Right hindlimb (tissue), 1 donor: ENCODE data around the gene MPDU1.
A peak's percentile ranks its signal among the peaks of the same experiment; 100 is the strongest.

ENCODE experiments used
- DNase-seq: peaks from one replicate; pipeline ENCODE4 v3.0.0-alpha.2; 2018

The MPDU1 gene

GRCh38 chr17:7583253-7584109 is at the start of gene MPDU1:
Gene MPDU1 (plus strand): TSS chr17:7583852. CDS start chr17:7583863, 11 bp downstream.
- peak; percentile 99 for DNase-seq

- DNase-seq, result no peak
These were observed 45.6 kb upstream of the MPDU1 start for GRCh38 chr17:7538050-7538449.

GRCh38 chr17:7538891-7539545 is 44.6 kb upstream of the MPDU1 start:
- no peak for DNase-seq

DNA sequence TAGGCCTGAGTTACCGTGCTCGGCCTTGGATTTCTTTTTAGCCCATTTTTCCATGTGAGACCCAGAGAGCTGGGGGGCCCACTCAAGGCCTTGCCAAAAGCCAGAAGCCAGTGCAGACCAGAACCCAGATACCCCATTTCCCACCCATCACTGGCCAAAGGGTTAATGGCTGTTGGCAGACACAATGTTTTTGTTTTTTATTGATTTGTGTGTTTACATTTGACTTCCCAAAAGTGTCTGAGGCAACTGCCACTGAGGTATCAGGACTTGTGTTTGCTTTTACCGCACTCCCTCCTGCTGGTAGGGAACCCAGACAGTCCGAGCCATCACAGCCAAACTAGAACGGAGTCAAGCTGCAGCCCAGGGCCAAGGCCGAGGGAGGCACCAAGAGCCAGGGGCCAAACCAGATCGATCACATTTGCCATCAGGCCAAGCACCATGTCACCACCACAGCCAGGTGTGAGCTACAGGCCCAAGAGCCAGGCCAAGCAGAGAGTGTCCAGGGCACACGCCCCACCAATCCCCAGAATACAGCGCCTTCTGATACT is 42.5 kb upstream of the MPDU1 start:
- DNase-seq, result no peak

DNA sequence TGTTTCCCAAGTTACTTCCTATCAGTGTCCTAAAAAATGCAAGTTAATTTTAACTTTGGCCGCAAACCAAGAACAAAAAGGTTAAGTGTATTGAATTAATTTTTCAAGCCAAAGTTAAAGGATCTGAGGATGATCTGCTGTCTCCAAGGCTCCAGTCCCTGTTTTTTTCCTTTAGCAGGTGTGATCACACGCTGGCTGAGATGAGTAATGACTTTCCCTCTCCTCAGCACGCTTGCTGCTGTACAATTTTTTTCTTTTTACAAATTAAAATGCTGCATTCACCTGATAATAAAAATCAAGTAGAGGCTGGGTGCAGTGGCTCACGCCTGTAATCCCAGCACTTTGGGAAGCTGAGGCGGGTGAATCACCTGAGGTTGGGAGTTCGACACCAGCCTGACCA is 38.7 kb upstream of the MPDU1 start:
- no peak for DNase-seq

DNA sequence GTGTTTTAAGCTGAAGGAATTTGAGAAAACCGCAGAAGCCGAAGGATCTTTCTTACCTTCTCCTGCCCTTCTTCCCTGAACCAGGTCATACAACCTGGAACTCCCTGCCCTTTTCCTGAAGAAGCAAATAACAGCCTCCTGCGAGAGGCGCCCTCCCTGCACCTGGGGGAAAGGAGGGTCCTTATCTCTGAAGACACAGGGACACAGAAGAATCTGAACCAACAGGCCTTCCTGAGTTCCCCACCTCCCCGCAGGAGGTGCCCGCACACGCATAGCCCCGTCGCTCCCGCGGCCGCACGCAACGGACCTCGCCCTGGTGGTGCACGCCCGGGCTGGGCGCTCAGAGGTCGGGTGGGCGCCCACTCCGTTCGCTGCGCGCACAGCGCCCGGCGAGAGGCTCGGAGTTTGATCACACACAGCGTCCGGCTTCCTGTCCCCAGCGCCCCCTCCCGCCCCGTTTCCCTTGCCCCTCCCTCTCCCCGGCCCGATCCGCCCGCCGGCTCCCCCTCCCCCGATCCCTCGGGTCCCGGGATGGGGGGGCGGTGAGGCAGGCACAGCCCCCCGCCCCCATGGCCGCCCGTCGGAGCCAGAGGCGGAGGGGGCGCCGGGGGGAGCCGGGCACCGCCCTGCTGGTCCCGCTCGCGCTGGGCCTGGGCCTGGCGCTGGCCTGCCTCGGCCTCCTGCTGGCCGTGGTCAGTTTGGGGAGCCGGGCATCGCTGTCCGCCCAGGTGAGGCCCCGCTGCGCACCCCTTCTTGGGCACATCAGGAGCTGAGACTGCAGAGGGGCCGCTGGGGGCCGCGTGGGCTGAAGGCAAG is 34.9 kb upstream of the MPDU1 start, which contains the start of gene TNFSF12:
TNFSF12 (plus strand) TSS at position 474 of the 816 bp plus-strand sequence; CDS start at position 570, 96 bp downstream.
- DNase-seq, result peak; percentile 80

DNA sequence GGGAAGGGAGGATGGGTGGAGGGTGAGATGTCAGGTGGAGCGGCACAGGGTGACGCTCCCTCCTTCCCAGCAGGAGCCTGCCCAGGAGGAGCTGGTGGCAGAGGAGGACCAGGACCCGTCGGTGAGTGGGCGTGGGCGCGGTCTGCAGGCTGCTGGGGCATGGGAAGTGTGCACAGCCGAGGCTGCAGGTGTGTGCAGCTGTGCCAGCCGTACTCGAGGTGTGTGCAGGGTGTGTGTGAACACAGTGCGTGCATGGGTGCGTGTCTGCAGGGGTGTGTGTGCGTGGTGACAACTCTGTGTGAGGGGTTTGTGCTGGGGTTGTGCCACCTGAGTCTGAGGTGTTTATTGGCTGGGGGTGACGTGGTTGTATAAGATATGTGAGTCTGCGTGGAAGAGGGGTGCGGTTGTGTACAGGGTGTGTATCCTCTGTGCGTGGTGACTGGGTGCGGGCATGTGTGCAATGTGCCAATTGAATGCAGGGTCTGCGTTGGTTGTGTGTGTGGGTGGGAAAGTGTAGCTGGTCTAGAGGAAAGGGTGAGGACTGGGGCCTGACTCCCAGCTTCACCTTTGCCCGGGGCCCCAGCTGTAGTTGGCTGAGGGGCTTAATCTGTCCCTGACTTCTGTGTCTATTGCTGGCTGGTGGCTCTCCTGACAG is 34.1 kb upstream of the MPDU1 start:
- DNase-seq, result no peak

- DNase-seq, result no peak
These were observed 33.3 kb upstream of the MPDU1 start for GRCh38 chr17:7550344-7550743.

GRCh38 chr17:7551396-7551795 is 32.3 kb upstream of the MPDU1 start:
- DNase-seq, result no peak

DNA sequence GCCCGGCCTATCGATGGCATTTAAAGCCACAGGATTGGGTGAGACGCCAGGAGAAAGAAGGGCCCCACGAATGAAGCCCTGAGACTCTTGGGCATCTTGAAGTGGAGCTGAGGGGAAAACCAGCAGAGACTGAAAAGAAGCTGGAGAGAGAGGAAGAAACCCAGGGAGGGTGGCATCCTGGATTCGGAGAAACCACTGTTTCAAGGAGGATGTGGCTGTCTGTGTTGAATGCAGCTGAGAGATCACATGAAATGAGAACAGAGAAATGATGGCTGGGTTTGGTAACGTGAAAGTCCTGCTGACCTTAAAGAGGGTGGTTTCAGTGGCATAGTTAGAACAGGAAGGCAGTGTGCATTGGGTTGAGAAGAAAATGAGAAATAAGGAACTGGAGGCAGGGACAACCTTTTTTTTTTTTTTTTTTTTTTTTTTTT is 31.0 kb upstream of the MPDU1 start:
- no peak for DNase-seq

DNA sequence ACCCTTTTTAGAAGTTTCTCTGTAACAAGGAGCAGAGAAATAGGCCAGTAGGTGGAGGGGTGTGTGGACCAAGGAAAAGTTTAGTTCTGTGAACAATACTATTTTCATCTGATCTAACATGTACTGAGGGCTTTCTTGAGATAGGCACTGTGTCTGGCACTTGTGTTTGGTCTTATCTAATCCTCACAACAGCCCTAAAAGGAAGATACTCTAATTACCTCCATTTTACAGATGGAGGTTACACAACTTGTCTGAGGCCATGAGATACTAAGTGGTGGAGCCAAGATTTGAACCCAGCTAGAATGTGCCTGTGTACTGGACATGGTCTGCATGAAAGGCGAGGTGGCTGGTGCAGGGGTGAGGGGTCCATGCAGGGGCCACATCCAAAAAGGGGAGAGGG is 30.3 kb upstream of the MPDU1 start:
- no peak for DNase-seq

DNA sequence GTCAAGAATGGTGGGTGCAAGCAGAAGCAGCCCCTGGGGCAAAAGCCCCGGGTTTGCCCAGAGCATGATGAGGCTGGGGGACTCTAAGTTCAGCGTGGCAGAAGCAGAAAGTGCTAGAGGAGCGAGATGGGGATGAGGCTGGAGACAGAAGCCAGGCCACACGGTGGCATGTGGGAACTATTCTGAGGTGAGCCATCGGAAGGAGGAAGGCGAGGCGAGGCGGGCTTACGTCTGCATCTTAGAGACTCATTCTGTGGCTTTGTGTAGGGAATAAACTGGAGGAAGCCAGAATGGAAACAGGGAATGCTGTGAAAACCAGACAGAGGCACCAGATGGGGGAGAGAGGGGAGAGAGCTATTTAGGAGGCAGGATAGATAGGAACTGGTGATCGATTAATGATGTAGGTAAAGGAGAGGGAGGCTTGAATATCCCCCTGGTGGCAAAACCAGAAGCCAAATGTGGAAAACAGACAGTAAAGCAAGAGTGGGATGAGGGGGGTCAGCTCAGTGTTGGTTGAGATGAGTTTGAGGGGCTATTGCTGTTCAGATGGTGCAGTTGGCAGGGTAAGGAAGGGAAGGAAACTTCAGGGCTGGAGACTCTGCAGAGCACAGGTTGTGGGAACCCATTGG is 28.2 kb upstream of the MPDU1 start:
- DNase-seq, result no peak

- DNase-seq, result no peak
These were observed 27.0 kb upstream of the MPDU1 start for GRCh38 chr17:7556627-7557026.

DNA sequence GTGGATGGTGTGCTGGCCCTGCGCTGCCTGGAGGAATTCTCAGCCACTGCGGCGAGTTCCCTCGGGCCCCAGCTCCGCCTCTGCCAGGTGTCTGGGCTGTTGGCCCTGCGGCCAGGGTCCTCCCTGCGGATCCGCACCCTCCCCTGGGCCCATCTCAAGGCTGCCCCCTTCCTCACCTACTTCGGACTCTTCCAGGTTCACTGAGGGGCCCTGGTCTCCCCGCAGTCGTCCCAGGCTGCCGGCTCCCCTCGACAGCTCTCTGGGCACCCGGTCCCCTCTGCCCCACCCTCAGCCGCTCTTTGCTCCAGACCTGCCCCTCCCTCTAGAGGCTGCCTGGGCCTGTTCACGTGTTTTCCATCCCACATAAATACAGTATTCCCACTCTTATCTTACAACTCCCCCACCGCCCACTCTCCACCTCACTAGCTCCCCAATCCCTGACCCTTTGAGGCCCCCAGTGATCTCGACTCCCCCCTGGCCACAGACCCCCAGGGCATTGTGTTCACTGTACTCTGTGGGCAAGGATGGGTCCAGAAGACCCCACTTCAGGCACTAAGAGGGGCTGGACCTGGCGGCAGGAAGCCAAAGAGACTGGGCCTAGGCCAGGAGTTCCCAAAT is 26.4 kb upstream of the MPDU1 start:
- DNase-seq, result no peak

- DNase-seq, result peak; percentile 89
These were observed 25.7 kb upstream of the MPDU1 start for GRCh38 chr17:7557775-7558543.

DNA sequence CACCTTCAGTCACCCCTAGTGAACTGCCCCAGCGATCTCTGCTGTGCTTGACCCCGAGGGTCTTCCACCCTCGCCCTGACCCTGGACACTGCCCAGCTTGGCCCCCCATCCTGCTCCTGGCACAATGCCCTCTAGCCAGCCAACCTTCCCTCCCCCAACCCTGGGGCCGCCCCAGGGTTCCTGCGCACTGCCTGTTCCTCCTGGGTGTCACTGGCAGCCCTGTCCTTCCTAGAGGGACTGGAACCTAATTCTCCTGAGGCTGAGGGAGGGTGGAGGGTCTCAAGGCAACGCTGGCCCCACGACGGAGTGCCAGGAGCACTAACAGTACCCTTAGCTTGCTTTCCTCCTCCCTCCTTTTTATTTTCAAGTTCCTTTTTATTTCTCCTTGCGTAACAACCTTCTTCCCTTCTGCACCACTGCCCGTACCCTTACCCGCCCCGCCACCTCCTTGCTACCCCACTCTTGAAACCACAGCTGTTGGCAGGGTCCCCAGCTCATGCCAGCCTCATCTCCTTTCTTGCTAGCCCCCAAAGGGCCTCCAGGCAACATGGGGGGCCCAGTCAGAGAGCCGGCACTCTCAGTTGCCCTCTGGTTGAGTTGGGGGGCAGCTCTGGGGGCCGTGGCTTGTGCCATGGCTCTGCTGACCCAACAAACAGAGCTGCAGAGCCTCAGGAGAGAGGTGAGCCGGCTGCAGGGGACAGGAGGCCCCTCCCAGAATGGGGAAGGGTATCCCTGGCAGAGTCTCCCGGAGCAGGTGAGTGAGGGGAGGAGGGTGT is 24.9 kb upstream of the MPDU1 start, which contains the start of gene TNFSF13:
TNFSF13 (plus strand) TSS at position 207 of the 776 bp plus-strand sequence; CDS start at position 497, 290 bp downstream.
- no peak for DNase-seq

DNA sequence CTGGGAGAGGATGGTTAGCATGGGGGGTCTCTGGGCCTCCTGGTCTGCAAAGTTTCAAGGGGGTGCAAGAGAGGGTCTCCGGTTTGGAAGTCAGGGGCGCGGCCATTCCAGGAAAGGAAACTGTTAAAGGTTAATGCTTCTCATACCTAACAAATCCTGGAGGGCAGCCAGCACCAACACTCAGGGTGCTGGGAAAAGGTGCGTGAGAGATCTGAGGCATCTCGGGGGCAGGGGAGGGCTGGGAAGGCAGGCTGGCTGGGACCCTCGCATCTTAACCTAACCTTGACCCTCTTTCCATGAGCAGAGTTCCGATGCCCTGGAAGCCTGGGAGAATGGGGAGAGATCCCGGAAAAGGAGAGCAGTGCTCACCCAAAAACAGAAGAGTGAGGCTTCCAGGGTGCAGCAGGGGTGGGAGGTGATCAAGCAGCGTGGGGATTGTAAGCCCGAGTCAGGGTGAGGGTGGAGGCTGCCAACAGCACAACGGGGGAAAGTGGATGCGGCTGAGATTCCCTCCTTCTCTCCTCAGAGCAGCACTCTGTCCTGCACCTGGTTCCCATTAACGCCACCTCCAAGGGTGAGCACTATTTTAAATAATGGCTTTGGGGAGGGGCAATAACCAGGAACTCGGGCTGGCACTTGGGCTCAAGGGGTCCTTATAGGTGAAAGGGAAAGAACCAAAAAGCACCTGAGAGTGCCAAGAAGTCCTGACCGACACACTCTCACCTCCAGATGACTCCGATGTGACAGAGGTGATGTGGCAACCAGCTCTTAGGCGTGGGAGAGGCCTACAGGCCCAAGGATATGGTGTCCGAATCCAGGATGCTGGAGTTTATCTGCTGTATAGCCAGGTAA is 24.1 kb upstream of the MPDU1 start:
- DNase-seq, result no peak

GRCh38 chr17:7560172-7561027 is 23.3 kb upstream of the MPDU1 start:
- DNase-seq, result peak; percentile 72
